ENCODE measurements around the gene MED8. TPM values are rescaled to one million over a fixed set of nuclear protein-coding genes. Genes with fewer than 3 reads are reported as not detected.

Gene MED8
- total and polyA plus RNA-seq, 4 donors = 31.1 to 45.7 (median 39.5) TPM

DNA sequence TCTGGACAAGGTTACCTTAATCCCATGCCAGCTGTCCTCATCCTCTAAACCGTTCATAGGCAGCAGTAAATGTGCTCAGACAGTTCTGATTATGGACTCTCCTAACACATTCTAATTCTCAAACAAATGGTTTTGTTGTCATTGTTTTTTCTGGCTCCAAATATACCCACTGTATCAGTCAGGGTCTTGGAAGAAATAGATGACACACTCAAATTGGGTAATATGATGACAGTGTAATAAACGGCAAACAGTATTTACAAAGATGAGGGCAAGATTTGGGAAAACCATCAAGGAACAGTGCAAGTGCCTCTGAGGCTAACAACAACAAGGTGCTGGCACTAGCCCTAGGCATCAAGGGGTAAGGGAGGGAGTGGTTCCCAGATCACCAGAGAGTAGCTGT lies 35.1 kb downstream of the MED8 start:
- no peaks in the 10 kb centered on the region for H3K9me3 ChIP-seq (ENCODE audit: control insufficient read depth, insufficient read depth, low read length)
- H3K4me1 ChIP-seq (ENCODE audit: control insufficient read depth, insufficient read depth, low read length) = peaks cover 20% of the 10 kb centered on the region
- peaks cover 2% of the 10 kb centered on the region for H3K36me3 ChIP-seq (ENCODE audit: control insufficient read depth, insufficient read depth, low read length)
- no peak overlapping the region for H3K27ac ChIP-seq (ENCODE audit: low read depth, low read length)
- 89% methylated on average over 1 of the region's 2 CpGs for WGBS (ENCODE audit: insufficient coverage)
- no peaks in the 10 kb centered on the region for H3K27me3 ChIP-seq (ENCODE audit: control insufficient read depth, insufficient read depth, low read length)
- no peak for DNase-seq (ENCODE audit: low read depth in 4 of 6, low spot score in 6 of 6)
- no peak overlapping the region for H3K4me3 ChIP-seq (ENCODE audit: low read depth, low read length)

DNA sequence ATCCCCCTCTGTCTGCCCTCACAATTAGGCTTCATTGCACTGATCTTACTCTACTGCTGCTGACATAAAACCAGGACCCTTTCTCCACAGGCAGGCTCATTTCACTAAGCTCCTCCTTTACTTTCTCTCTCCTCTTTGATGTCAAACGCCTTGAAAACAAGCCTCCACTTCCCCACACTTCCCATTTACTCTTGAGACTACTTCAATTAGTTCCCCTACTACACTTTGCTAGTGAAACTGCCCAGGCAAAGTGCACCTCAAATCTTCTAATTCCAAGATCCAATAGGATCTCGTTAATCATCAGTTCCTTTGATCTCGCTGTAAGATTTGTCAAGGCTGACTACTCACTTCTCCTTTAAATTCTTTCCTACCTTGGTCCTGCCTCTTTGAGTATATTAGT lies 36.7 kb downstream of the MED8 start:
- Histone ChIP-seq H3K27ac (ENCODE audit: low read depth, low read length) (no peak overlapping the region), H3K27me3 (ENCODE audit: control insufficient read depth, insufficient read depth, low read length) (peaks cover 4% of the 10 kb centered on the region), H3K9me3 (ENCODE audit: control insufficient read depth, insufficient read depth, low read length) (no peaks in the 10 kb centered on the region), H3K4me3 (ENCODE audit: low read depth, low read length) (no peak overlapping the region), H3K4me1 (ENCODE audit: control insufficient read depth, insufficient read depth, low read length) (peaks cover 18% of the 10 kb centered on the region), H3K36me3 (ENCODE audit: control insufficient read depth, insufficient read depth, low read length) (peaks cover 2% of the 10 kb centered on the region)
- 11% methylated on average over 1 of the region's 3 CpGs for WGBS (ENCODE audit: insufficient coverage)
- no peak for DNase-seq (ENCODE audit: low read depth in 4 of 6, low spot score in 6 of 6)

DNA sequence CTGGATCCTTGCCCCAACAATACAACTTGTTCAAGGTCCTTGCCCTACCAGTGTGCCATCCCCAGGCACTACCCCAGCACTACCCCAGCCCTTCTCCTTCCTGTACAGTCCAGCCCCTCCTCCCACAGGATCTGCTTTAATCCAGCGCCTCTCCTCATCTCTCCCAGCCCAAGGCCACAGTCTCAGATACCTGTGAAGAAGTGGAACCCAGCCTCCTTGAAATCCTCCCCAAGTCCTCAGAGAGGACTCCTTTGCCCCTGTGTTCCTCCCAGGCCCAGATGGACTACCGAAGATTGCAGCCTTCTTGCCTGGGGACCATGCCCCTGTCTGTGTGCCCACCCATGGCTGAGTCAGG lies 37.3 kb downstream of the MED8 start:
- WGBS (ENCODE audit: insufficient coverage) = 82% methylated on average over 2 of the region's 2 CpGs
- Histone ChIP-seq H3K4me1 (ENCODE audit: control insufficient read depth, insufficient read depth, low read length) (peaks cover 15% of the 10 kb centered on the region), H3K27me3 (ENCODE audit: control insufficient read depth, insufficient read depth, low read length) (peaks cover 4% of the 10 kb centered on the region), H3K9me3 (ENCODE audit: control insufficient read depth, insufficient read depth, low read length) (no peaks in the 10 kb centered on the region), H3K4me3 (ENCODE audit: low read depth, low read length) (no peak overlapping the region), H3K36me3 (ENCODE audit: control insufficient read depth, insufficient read depth, low read length) (peaks cover 2% of the 10 kb centered on the region), H3K27ac (ENCODE audit: low read depth, low read length) (no peak overlapping the region)
- DNase-seq (ENCODE audit: low read depth in 4 of 6, low spot score in 6 of 6) = no peak

DNA sequence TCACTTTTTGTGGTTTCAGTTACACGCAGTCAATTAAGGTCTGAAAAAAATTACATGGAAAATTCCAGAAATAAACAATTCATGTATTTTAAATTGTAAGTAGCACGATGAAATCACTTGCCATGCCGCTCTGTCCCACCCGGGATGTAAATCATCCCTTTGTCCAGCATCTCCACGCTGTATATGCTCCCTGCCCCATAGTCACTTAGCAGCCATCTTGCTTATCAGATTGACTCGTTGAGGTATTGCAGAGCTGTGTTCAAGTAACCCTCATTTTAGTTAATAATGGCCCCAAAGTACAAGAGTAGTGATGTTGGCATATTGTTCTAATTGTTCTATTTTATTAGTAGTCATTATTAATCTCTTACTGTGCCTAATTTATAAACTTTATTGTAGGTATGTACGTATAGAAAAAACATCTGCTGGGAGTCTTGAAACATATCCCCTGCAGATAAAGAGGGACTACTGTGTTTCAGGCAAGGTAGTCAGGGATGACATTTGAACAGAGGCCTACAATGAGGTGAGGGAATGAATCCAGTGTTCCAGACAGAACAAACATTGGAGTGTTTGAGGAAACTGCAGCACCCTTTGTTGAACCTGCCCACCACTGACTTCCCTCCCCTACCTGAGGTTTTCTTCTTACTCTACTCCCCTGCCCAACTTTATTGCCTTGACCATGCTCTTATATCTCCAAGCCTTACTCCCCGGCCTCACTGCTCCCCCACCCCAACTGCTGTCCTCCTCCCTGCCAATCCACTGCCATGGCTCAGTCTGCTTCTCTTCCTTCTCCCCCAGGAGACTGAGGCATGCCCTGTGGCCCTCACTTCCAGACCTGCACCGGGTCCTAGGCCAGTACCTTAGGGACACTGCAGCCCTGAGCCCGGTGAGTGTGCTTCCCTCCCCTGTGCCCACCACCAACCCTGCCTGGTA lies 37.9 kb downstream of the MED8 start:
- Histone ChIP-seq H3K27me3 (ENCODE audit: control insufficient read depth, insufficient read depth, low read length) (peaks cover 4% of the 10 kb centered on the region), H3K27ac (ENCODE audit: low read depth, low read length) (no peak overlapping the region), H3K4me3 (ENCODE audit: low read depth, low read length) (no peak overlapping the region), H3K4me1 (ENCODE audit: control insufficient read depth, insufficient read depth, low read length) (peaks cover 15% of the 10 kb centered on the region), H3K36me3 (ENCODE audit: control insufficient read depth, insufficient read depth, low read length) (peaks cover 2% of the 10 kb centered on the region), H3K9me3 (ENCODE audit: control insufficient read depth, insufficient read depth, low read length) (no peaks in the 10 kb centered on the region)
- DNase-seq (ENCODE audit: low read depth in 4 of 6, low spot score in 6 of 6) = no peak
- 79% methylated on average over 3 of the region's 10 CpGs for WGBS (ENCODE audit: insufficient coverage)

DNA sequence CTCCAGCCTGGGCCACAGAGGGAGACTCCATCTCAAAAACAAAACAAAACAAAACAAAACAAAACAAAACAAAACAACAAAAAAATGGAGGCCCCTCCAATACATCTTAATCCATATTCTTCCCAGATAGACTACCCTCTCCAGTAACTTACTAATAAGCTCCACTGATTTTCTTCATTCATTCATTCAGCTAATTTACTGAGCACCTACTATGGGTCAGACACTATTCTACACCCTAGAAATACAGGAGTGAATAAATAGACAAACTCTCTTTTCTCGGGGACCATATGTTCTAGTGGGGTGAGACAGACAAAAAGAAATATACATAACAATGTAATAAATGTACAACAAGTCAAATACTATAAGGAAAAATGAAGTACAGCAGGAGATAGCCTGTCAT lies 38.6 kb downstream of the MED8 start:
- Histone ChIP-seq H3K36me3 (ENCODE audit: control insufficient read depth, insufficient read depth, low read length) (peaks cover 2% of the 10 kb centered on the region), H3K9me3 (ENCODE audit: control insufficient read depth, insufficient read depth, low read length) (no peaks in the 10 kb centered on the region), H3K27ac (ENCODE audit: low read depth, low read length) (no peak overlapping the region), H3K4me1 (ENCODE audit: control insufficient read depth, insufficient read depth, low read length) (peaks cover 15% of the 10 kb centered on the region), H3K4me3 (ENCODE audit: low read depth, low read length) (no peak overlapping the region), H3K27me3 (ENCODE audit: control insufficient read depth, insufficient read depth, low read length) (peaks cover 4% of the 10 kb centered on the region)
- no CpG with 5 or more reads among the region's 1 CpG for WGBS (ENCODE audit: insufficient coverage)
- no peak for DNase-seq (ENCODE audit: low read depth in 4 of 6, low spot score in 6 of 6)

DNA sequence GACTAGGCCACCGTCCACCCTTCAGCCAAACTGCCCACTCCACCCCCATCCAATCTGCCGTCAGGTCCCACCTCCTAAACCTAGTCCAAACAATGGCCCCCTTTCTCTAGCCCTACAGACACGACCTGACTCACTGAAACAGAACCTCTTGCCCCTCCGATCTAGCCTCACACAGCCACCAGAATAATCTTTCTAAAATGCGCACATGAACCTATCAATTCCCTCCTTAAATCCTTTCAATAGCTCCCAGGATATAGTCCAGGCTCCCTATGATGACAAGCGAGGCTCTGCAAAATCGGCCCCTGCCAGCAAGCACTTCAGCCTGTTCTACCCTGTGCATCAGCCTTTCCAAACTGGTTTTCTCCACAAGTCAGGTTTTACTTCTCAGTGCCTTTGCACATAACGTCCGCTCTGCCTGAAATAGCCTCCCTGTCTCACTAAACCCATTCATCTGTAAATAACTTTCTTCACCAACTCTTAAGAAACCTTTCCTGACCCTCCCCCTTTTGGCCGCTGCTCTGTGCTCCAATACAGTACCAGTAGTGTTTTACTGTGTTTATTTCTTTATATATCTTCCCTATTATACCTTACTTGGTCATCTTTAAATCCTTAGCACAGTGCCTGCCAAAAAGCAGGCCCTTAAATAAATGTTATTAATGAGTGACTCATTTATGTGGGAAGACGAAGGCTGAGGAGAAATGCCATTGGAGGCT lies 39.9 kb downstream of the MED8 start:
- no peak for DNase-seq (ENCODE audit: low read depth in 4 of 6, low spot score in 6 of 6)
- WGBS (ENCODE audit: insufficient coverage) = 29% methylated on average over 9 of the region's 11 CpGs
- no peaks in the 10 kb centered on the region for H3K36me3 ChIP-seq (ENCODE audit: control insufficient read depth, insufficient read depth, low read length)
- H3K4me1 ChIP-seq (ENCODE audit: control insufficient read depth, insufficient read depth, low read length) = peaks cover 15% of the 10 kb centered on the region
- no peaks in the 10 kb centered on the region for H3K9me3 ChIP-seq (ENCODE audit: control insufficient read depth, insufficient read depth, low read length)
- peak overlapping the region; percentile 57 for H3K4me3 ChIP-seq (ENCODE audit: low read depth, low read length)
- peaks cover 4% of the 10 kb centered on the region for H3K27me3 ChIP-seq (ENCODE audit: control insufficient read depth, insufficient read depth, low read length)
- H3K27ac ChIP-seq (ENCODE audit: low read depth, low read length) = peak overlapping the region; percentile 69

DNA sequence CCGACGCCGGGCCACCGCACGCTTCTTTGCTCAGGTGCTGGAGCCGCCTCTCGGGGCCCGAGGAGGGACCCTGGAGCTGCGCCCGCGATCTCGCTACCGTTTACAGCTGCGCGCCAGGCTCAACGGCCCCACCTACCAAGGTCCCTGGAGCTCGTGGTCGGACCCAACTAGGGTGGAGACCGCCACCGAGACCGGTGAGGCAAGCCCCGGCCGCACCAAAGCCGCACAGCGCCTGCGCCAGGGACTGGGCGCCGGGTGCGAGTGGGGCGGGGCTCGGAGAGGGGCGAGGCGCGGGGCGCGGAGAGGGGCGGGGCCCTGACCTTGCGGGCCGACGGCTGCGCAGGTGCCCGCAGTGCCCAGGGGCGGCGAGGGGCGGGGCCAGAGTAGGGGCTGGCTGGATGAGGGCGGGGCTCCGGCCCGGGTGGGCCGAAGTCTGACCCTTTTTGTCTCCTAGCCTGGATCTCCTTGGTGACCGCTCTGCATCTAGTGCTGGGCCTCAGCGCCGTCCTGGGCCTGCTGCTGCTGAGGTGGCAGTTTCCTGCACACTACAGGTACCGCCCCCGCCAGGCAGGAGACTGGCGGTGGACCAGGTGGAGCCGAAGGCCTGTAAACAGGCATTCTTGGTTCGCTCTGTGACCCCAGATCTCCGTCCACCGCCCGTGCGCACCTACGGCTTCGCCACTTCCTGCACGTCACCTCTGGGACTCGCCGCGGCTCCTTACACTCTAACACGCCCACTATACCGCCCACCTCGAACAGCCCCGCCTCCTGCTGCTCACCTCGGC lies 40.6 kb downstream of the MED8 start:
- peak overlapping the region; percentile 69 for H3K27ac ChIP-seq (ENCODE audit: low read depth, low read length)
- peaks cover 15% of the 10 kb centered on the region for H3K4me1 ChIP-seq (ENCODE audit: control insufficient read depth, insufficient read depth, low read length)
- H3K36me3 ChIP-seq (ENCODE audit: control insufficient read depth, insufficient read depth, low read length) = no peaks in the 10 kb centered on the region
- peak overlapping the region; percentile 57 for H3K4me3 ChIP-seq (ENCODE audit: low read depth, low read length)
- DNase-seq (ENCODE audit: low read depth in 4 of 6, low spot score in 6 of 6) = peak in 3 of 6 donors; percentile 70 to 95 (median 86)
- H3K27me3 ChIP-seq (ENCODE audit: control insufficient read depth, insufficient read depth, low read length) = peaks cover 4% of the 10 kb centered on the region
- H3K9me3 ChIP-seq (ENCODE audit: control insufficient read depth, insufficient read depth, low read length) = no peaks in the 10 kb centered on the region
- 1% methylated on average over 72 of the region's 72 CpGs for WGBS (ENCODE audit: insufficient coverage)

DNA sequence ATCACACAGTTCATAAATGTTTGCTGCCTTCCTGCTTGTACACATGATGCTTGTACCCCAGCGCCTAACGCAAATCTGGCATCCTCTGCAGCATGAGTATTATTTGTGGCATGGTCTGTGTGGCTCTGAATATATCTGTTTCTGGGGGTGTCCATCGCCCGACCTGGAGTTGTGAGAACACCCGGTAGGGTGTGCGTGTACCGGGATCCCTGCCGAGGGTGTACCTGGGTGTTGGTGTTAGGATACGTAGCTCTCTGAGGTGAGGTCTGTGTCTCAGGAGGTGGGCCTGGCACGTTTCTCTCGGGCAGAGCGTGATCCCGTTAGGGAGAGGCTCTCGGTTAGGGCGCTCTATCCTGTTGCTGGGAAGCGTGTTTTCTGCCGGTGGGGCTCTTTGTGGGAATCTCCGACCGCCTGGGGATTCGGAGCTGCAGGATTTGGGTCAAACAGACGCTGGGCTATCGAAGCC lies 41.2 kb downstream of the MED8 start:
- Histone ChIP-seq H3K4me3 (ENCODE audit: low read depth, low read length) (peak overlapping the region; percentile 57), H3K9me3 (ENCODE audit: control insufficient read depth, insufficient read depth, low read length) (no peaks in the 10 kb centered on the region), H3K4me1 (ENCODE audit: control insufficient read depth, insufficient read depth, low read length) (peaks cover 15% of the 10 kb centered on the region), H3K27ac (ENCODE audit: low read depth, low read length) (peak overlapping the region; percentile 64), H3K27me3 (ENCODE audit: control insufficient read depth, insufficient read depth, low read length) (peaks cover 4% of the 10 kb centered on the region), H3K36me3 (ENCODE audit: control insufficient read depth, insufficient read depth, low read length) (no peaks in the 10 kb centered on the region)
- no peak for DNase-seq (ENCODE audit: low read depth in 4 of 6, low spot score in 6 of 6)
- WGBS (ENCODE audit: insufficient coverage) = 14% methylated on average over 22 of the region's 22 CpGs

DNA sequence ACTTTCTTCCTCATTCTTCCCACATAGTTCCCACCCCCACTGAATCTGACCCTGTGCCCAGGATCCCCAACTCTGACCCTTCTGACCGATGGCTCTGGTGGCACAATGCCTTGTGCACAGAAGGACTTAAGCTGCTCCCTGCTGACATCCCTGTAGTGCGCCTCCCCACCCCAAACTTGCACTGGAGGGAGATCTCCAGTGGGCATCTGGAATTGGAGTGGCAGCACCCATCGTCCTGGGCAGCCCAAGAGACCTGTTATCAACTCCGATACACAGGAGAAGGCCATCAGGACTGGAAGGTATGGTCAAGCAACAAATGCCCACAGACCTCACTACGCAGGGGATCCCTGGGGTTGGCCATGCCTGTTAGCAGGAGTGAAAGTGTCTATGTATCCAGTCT lies 43.0 kb downstream of the MED8 start:
- no peak for DNase-seq (ENCODE audit: low read depth in 4 of 6, low spot score in 6 of 6)
- H3K4me3 ChIP-seq (ENCODE audit: low read depth, low read length) = no peak overlapping the region
- H3K4me1 ChIP-seq (ENCODE audit: control insufficient read depth, insufficient read depth, low read length) = peaks cover 15% of the 10 kb centered on the region
- 83% methylated on average over 4 of the region's 5 CpGs for WGBS (ENCODE audit: insufficient coverage)
- no peaks in the 10 kb centered on the region for H3K9me3 ChIP-seq (ENCODE audit: control insufficient read depth, insufficient read depth, low read length)
- no peaks in the 10 kb centered on the region for H3K36me3 ChIP-seq (ENCODE audit: control insufficient read depth, insufficient read depth, low read length)
- no peak overlapping the region for H3K27ac ChIP-seq (ENCODE audit: low read depth, low read length)
- H3K27me3 ChIP-seq (ENCODE audit: control insufficient read depth, insufficient read depth, low read length) = peaks cover 4% of the 10 kb centered on the region
